ENCODE data around the gene RTN4RL1. TPM values are rescaled to one million over a fixed set of nuclear protein-coding genes. Genes with fewer than 3 reads are reported as not detected.
A peak's percentile ranks its signal among the peaks of the same experiment; 100 is the strongest.

Gene RTN4RL1
- total RNA-seq, 2 experiments from 2014 or later, result not detected

DNA sequence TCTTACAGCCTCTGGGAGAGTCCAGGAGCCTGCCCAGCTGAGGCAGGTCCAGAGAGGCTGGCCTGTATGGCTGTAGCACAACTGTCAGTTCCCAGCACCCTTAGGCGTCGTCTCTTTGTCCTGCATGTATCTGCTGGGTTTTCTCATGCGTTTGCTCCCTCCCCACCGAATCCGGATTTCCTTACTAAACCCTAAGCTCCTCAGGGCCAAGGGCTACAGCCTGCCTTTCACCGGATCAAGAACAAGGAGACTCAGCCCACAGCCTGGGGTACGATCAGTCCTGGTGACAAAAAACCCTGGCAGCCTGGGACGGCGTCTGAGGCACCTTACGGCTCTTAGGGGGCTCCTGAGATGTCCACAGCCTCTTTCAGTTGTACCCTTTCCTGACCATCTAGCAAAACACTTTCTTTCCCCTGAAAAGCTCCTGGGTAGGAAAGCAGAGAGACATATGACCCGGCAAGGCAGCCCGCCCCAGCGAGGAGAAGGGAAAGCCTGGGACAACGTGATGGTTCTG is 42.0 kb upstream of the RTN4RL1 start:
- DNase-seq (ENCODE audit: low spot score), result no peak
- no peak overlapping the region for H3K4me3 ChIP-seq (ENCODE audit: low read depth, low read length, poor library complexity, severe bottlenecking)
- H3K36me3 ChIP-seq (ENCODE audit: insufficient read depth, low read length), result no peaks in the 10 kb centered on the region
- BruUV-seq (replicated peaks), result no TSS peak
- no peak overlapping the region for H3K4me2 ChIP-seq (ENCODE audit: low read length)
- peaks cover 28% of the 10 kb centered on the region for H3K4me1 ChIP-seq (ENCODE audit: insufficient read depth, low read length, poor library complexity, severe bottlenecking)
- H3K9me2 ChIP-seq (ENCODE audit: insufficient read depth, low read length), result no peaks in the 10 kb centered on the region
- no peaks in the 10 kb centered on the region for H3K79me2 ChIP-seq (ENCODE audit: insufficient read depth, low read depth, low read length)
- no peaks in the 10 kb centered on the region for H4K20me1 ChIP-seq (ENCODE audit: insufficient read depth, low read length)
- H3K9me3 ChIP-seq (ENCODE audit: low read length), result no peaks in the 10 kb centered on the region
- no peak for TF ChIP-seq EZH2phosphoT487 (IDR thresholded peaks at IDR 0.05; ENCODE audit: borderline replicate concordance, low read depth, low read length)
- TF ChIP-seq, protein P1, sequence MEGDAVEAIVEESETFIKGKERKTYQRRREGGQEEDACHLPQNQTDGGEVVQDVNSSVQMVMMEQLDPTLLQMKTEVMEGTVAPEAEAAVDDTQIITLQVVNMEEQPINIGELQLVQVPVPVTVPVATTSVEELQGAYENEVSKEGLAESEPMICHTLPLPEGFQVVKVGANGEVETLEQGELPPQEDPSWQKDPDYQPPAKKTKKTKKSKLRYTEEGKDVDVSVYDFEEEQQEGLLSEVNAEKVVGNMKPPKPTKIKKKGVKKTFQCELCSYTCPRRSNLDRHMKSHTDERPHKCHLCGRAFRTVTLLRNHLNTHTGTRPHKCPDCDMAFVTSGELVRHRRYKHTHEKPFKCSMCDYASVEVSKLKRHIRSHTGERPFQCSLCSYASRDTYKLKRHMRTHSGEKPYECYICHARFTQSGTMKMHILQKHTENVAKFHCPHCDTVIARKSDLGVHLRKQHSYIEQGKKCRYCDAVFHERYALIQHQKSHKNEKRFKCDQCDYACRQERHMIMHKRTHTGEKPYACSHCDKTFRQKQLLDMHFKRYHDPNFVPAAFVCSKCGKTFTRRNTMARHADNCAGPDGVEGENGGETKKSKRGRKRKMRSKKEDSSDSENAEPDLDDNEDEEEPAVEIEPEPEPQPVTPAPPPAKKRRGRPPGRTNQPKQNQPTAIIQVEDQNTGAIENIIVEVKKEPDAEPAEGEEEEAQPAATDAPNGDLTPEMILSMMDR (conservative IDR thresholded peaks at IDR 0.05; ENCODE audit: low read length), result no peak
- ChIA-PET POLR2A (no interaction called here), CTCF (ENCODE audit: unreplicated experiment) (no interaction called here)
- no peak overlapping the region for H2AFZ ChIP-seq (ENCODE audit: low read length)
- H3K27ac ChIP-seq (ENCODE audit: low read depth, low read length, poor library complexity, severe bottlenecking), result no peak overlapping the region
- intact Hi-C loops (cut with micrococcal nuclease; ENCODE audit: unreplicated experiment), result no loop called here

DNA sequence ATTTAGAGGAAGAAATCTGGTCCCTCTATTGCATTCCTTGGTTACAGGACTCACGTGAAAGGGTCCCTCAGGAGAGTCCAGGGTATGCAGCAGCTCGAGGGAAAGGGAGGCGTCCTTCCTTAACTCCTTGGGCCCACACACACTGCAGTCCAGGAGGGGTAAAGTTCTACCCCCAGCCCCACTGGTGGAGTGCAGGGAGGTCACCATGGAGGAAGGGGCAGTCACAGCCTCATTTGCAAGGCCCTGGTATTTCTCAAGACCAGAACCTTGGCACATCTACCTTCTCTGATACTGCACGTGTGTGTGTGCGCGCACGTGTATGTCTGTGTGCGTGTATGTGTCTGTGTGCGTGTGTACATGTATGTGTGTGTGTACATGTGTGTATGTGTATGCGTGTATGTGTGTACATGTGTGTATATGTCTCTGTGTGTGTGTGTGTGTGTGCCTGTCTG is 40.8 kb upstream of the RTN4RL1 start:
- no peaks in the 10 kb centered on the region for H3K36me3 ChIP-seq (ENCODE audit: insufficient read depth, low read length)
- ChIA-PET POLR2A (no interaction called here), CTCF (ENCODE audit: unreplicated experiment) (no interaction called here)
- no peaks in the 10 kb centered on the region for H3K9me2 ChIP-seq (ENCODE audit: insufficient read depth, low read length)
- H3K4me1 ChIP-seq (ENCODE audit: insufficient read depth, low read length, poor library complexity, severe bottlenecking), result peaks cover 28% of the 10 kb centered on the region
- no peak overlapping the region for H2AFZ ChIP-seq (ENCODE audit: low read length)
- no peaks in the 10 kb centered on the region for H3K79me2 ChIP-seq (ENCODE audit: insufficient read depth, low read depth, low read length)
- intact Hi-C loops (cut with micrococcal nuclease; ENCODE audit: unreplicated experiment), result no loop called here
- BruUV-seq (replicated peaks), result no TSS peak
- H3K9me3 ChIP-seq (ENCODE audit: low read length), result no peaks in the 10 kb centered on the region
- no peak overlapping the region for H3K4me3 ChIP-seq (ENCODE audit: low read depth, low read length, poor library complexity, severe bottlenecking)
- TF ChIP-seq EZH2phosphoT487 (IDR thresholded peaks at IDR 0.05; ENCODE audit: borderline replicate concordance, low read depth, low read length), result no peak
- TF ChIP-seq, protein P1 (conservative IDR thresholded peaks at IDR 0.05; ENCODE audit: low read length), result no peak
- H4K20me1 ChIP-seq (ENCODE audit: insufficient read depth, low read length), result no peaks in the 10 kb centered on the region
- no peak overlapping the region for H3K4me2 ChIP-seq (ENCODE audit: low read length)
- DNase-seq (ENCODE audit: low spot score), result no peak
- no peak overlapping the region for H3K27ac ChIP-seq (ENCODE audit: low read depth, low read length, poor library complexity, severe bottlenecking)

DNA sequence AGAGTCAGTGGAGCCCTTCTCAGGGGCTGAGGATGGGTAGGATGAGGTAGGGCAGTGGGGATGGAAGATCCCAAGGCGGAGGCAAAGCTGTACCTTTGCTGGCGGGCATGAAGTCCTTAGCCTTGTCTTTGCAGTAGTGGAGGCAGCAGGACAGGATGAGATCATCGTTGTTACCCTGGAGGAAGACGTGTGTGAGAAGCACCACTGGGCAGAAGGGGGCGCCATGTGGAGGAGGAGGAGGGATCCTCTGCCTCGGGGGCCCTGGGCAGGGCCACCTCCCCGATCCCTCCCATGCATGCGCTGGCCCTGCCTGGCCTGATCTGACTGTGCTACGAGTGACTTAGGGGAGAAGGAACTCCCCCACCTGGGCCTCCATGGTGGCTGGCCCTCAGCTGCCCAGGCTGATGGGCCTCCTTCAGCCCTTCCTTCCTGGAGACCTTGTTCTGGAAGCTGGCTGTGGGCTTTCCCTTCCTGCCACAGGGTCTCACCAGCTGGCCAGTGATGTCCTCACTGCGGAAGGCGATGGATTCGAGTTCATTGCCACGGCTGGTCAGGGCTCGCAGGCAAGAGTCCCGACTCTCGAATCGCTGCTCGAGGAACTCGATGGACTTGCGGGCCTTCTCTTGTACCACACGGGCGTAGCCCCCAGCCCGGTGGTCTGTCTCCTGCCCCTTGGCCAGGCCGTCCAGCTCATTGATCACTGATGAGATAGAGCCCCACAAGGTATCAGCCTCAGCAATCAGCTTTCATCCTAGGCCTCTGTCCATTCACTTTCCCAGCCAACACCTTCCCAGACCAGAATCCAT is 40.0 kb upstream of the RTN4RL1 start:
- H3K27ac ChIP-seq (ENCODE audit: low read depth, low read length, poor library complexity, severe bottlenecking), result no peak overlapping the region
- POLR2A ChIA-PET, result no interaction called here
- H3K36me3 ChIP-seq (ENCODE audit: insufficient read depth, low read length), result no peaks in the 10 kb centered on the region
- peaks cover 28% of the 10 kb centered on the region for H3K4me1 ChIP-seq (ENCODE audit: insufficient read depth, low read length, poor library complexity, severe bottlenecking)
- BruUV-seq (replicated peaks), result no TSS peak
- peak overlapping the region; percentile 37 for H3K4me2 ChIP-seq (ENCODE audit: low read length)
- no peak overlapping the region for H2AFZ ChIP-seq (ENCODE audit: low read length)
- CTCF ChIA-PET (ENCODE audit: unreplicated experiment), result interaction anchor here (0.9 kb wide), 1 partner anchor 53 kb away, joined by 3 read pairs; no protein-coding TSS in a partner anchor
- no peaks in the 10 kb centered on the region for H3K9me2 ChIP-seq (ENCODE audit: insufficient read depth, low read length)
- no peak overlapping the region for H3K4me3 ChIP-seq (ENCODE audit: low read depth, low read length, poor library complexity, severe bottlenecking)
- H4K20me1 ChIP-seq (ENCODE audit: insufficient read depth, low read length), result no peaks in the 10 kb centered on the region
- TF ChIP-seq EZH2phosphoT487 (IDR thresholded peaks at IDR 0.05; ENCODE audit: borderline replicate concordance, low read depth, low read length), result no peak
- TF ChIP-seq, protein P1 (conservative IDR thresholded peaks at IDR 0.05; ENCODE audit: low read length), result peak; percentile 70
- peak; percentile 53 for DNase-seq (ENCODE audit: low spot score)
- intact Hi-C loops (cut with micrococcal nuclease; ENCODE audit: unreplicated experiment), result no loop called here
- no peaks in the 10 kb centered on the region for H3K9me3 ChIP-seq (ENCODE audit: low read length)
- no peaks in the 10 kb centered on the region for H3K79me2 ChIP-seq (ENCODE audit: insufficient read depth, low read depth, low read length)
